Measurements from ENCODE around the gene DGKI. TPM values are rescaled to one million over a fixed set of nuclear protein-coding genes. Genes with fewer than 3 reads are reported as not detected.

DGKI gene
- total RNA-seq, 1 experiment from 2014 or later = 0.55 TPM

GRCh38 chr7:137454246-137454724 is 392.5 kb downstream of the DGKI start:
- Mint-ChIP-seq H3K9me3 (no peaks in the 10 kb centered on the region; a peak in 1 of 5 replicates), H3K27ac (no peak overlapping the region), H3K27me3 (ENCODE audit: low read depth) (no peaks in the 10 kb centered on the region), H3K4me1 (peaks cover 3% of the 10 kb centered on the region in 2 experiments), H3K4me3 (no peak overlapping the region), H3K36me3 (ENCODE audit: insufficient read depth in 1 of 3, low read depth in 3 of 3) (no peaks in the 10 kb centered on the region; a peak in 1 of 7 replicates)
- H2BK12ac ChIP-seq (ENCODE audit: insufficient read length, low read depth, low read length) = no peak overlapping the region
- H2BK15ac ChIP-seq (ENCODE audit: low read depth, low read length) = no peak overlapping the region
- TF ChIP-seq CTCF (conservative IDR thresholded peaks at IDR 0.05) = peak; percentile 79
- no peaks in the 10 kb centered on the region for H3K4me1 ChIP-seq (ENCODE audit: insufficient read depth, low read length)
- H3K27me3 ChIP-seq (ENCODE audit: insufficient read depth, low read length) = no peaks in the 10 kb centered on the region
- H3K14ac ChIP-seq (ENCODE audit: insufficient read depth, low read length) = no peak overlapping the region
- WGBS (ENCODE audit: extremely low coverage, insufficient read length, low lambda C conversion rate) = no CpG with 5 or more reads among the region's 5 CpGs
- no peaks in the 10 kb centered on the region for H3K79me1 ChIP-seq (ENCODE audit: insufficient read depth, low read depth, low read length, poor library complexity, severe bottlenecking)
- H4K91ac ChIP-seq (ENCODE audit: insufficient read length, low read depth, low read length) = no peak overlapping the region
- no peak overlapping the region for H2BK5ac ChIP-seq (ENCODE audit: insufficient read length, low read length)
- H2AFZ ChIP-seq (ENCODE audit: low read length) = no peak overlapping the region
- H3K27ac ChIP-seq (ENCODE audit: insufficient read length, low read depth, low read length) = no peak overlapping the region
- H3K4me2 ChIP-seq (ENCODE audit: insufficient read depth, insufficient read length, low read length) = no peak overlapping the region
- H3T11ph ChIP-seq (ENCODE audit: low read length) = no peak overlapping the region
- no peaks in the 10 kb centered on the region for H3K23me2 ChIP-seq (ENCODE audit: insufficient read length, low read depth, low read length, poor library complexity, severe bottlenecking)
- H2AK5ac ChIP-seq (ENCODE audit: insufficient read length, low read length) = no peak overlapping the region
- no peak overlapping the region for H2BK20ac ChIP-seq (ENCODE audit: low read depth, low read length, poor library complexity, severe bottlenecking)
- H3K9me3 ChIP-seq (ENCODE audit: control insufficient read depth, low read depth, low read length) = no peaks in the 10 kb centered on the region
- no peak overlapping the region for H3K18ac ChIP-seq (ENCODE audit: insufficient read length, low read depth, low read length)
- no peak overlapping the region for H3K23ac ChIP-seq (ENCODE audit: insufficient read length, low read depth, low read length)
- H4K5ac ChIP-seq (ENCODE audit: insufficient read length, low read depth, low read length) = no peak overlapping the region
- no peak overlapping the region for H4K8ac ChIP-seq (replicated peaks; ENCODE audit: insufficient read length, low read depth, low read length)
- H2BK120ac ChIP-seq (ENCODE audit: low read depth, low read length, poor library complexity, severe bottlenecking) = no peak overlapping the region
- no peak overlapping the region for H3K56ac ChIP-seq (ENCODE audit: insufficient read length, low read depth, low read length)
- no peak for DNase-seq
- H3K79me2 ChIP-seq (ENCODE audit: insufficient read depth, low read length) = no peaks in the 10 kb centered on the region
- no peak overlapping the region for H3K4ac ChIP-seq (ENCODE audit: low read depth, low read length)
- H3K9ac ChIP-seq (ENCODE audit: extremely low read depth, insufficient read length, low read length) = no peak overlapping the region
- H4K20me1 ChIP-seq (ENCODE audit: control insufficient read depth, insufficient read depth, insufficient read length) = no peaks in the 10 kb centered on the region
